T1000 (cell line): ENCODE results near the gene CELF6.
"Not testable (repeated sequence)": the region's sequence is repeated elsewhere in the genome, so short reads cannot be mapped to it uniquely, and the experiment has no call there.

ENCODE experiments used
- DNase-seq: peaks from one replicate; lab custom pipeline; 2025; ENCODE audit warnings: mixed read lengths; lab: John Stamatoyannopoulos, UW

CELF6 gene

GRCh38 chr15:72315706-72316370 lies 4.1 kb downstream of the CELF6 start:
- DNase-seq, result no peak

DNA sequence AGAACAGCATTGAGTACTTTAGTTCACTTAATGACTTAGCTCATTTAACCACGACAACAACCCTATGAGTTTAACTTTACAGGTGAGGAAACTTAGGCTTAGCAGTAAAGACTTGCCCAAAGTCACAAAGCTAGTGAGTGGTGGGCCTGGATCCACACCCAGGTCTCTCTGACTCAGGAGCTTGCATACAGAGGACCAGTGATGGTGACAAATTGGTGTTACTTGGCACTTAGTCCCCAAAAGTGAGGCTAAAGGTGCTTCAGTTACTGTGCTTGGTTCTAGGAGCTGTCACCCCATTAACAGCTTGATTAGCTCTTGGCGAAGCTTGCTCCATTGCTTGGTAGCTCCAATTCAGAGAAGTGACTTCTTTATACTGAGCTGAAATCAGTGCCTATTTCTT lies 6.1 kb downstream of the CELF6 start:
- no peak for DNase-seq

DNA sequence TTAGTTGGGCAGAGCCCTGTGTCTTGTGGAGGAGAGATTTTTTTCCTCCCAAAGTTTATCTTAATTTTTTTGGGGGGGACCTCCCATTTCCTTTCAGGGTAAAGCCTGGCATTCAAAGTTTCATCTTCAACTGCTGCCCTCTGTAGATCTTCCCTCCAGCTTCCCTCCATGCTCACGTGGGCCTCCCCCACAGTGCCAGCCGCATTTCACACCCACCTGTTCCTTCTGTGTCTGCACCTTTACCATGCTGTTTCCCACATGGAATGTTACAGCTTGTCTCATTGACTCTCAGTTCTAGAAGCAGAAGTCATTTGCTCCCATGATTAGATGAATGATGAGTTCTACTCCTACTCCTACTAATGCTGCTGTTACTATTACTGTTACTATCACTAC lies 6.5 kb downstream of the CELF6 start:
- DNase-seq, result no peak

DNA sequence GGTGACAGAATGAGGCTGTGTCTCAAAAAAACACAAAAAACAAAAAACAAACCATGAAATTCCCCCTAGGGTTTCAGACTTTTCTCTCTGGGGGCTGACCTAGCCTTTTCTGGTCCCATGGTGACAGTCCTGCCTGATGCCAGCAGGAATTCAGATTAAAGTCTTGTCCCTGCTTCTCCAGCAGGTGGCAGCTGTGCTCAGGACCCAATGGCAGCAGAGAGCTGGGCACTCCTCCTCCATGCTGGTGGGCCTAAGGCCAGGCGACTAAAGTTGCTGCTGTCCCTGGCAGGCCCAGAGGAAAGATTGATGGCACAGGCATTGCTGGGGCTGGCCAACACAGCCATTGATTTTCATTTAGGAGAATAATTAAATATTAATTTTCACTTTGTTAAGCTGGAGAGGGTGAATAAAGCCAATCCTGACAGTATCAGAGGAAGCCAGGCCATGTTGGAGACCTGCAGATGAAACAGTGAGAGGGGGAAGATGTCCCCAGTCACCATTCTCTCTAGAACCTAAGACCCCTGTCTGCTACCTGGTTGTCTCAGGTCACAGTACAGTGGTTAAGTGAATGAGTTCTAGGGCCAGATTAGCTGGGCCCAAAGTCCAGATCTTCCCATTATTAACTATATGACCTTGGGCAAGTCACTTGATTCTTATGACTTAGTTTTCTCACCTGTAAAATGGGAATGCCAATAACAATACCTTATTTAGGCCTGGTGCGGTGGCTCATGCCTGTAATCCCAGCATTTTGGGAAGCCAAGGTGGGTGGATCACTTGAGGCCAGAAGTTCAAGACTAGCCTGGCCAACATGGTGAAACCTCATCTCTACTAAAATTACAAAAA lies 7.1 kb downstream of the CELF6 start:
- DNase-seq, result no peak

DNA sequence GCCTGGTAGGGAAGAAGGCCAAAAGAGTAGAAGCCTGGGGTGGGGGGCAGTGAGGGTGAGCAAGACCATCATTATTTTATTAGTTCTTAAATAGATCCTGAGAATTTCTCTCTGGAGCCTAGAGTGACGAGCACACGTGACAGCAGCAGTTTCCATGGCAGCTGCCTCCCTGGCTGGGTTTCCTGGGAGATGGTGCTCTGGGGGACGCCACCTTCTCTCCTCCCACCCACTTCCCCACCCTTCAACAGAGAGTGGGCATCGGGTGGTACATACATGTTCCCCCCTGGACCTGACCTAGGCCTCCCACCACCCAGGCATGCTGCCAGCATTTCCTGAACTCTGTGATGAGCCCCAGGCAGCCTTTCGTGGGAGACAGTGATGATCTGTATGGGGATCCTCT lies 12.9 kb downstream of the CELF6 start:
- DNase-seq, result no peak

DNA sequence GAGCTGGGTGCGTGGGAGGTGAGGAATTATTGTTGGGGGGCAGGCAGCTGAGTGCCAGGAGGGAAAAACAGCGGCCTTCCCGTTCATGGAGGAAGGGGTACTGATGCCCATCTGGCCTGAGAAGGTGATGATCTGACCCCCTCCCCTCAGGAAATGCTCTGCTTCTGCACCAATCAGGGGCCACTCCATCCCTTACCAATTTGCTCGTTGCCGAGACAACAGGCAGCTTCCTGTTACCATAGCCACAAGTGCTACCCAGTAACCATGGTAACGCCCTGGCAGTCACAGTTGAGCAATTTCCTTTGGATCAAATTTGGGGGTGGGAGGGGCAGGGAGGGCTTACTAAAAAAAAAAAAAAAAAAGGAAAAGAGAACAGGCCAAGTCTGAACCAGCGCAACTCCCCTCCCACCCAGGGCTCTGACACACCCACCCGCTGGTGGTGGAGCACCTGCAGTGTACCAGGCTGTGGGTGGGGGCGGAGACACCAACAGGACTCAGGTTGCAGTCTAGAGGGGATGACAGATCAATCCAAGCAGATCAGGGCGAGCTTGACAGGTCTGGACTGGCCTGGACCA lies 13.7 kb downstream of the CELF6 start:
- no peak for DNase-seq

GRCh38 chr15:72304596-72304995 lies 15.4 kb downstream of the CELF6 start:
- DNase-seq, result no peak

GRCh38 chr15:72302955-72303354 lies 17.0 kb downstream of the CELF6 start:
- no peak for DNase-seq

- DNase-seq, result no peak
Measured at GRCh38 chr15:72289597-72290325, 30.2 kb downstream of the CELF6 start.

DNA sequence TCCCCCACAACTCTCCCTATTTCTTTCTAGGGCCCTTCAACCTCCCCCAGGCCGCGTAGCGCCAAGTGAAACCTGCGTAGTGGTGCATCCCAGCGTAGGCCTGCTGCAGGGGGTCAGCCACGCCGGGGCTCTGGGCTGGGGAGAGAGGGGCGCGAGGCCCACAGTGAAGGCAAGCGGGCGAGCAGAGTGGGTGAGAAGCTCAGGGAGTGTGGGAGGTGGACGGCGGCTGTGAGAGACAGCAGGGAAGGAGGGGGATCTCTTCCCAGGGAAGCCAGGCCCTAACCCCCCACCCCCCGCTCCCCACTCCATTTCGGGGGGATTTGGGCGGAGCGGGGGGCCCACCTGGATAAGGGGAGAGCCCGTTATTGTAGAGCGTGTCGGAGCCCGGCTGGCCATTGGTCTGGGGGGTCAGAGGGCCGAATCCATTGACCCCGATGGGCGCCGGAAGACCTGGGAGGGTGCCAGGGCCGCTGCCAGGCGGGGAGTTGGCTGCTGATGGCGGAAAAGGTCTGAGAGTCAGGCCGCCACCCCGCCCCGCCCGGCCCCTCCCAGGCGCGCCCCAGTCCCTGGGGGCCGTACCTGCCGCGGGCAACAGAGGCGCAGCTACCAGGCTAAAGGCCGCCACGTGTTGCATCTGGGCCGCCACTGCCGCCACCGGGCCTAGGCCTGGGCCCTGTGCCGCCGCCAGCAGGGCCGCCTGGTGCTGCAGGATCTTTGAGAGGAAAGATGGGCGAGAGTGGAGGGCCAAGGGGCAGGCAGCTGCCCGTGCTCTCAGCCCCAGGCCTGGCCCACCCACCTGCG lies 31.0 kb downstream of the CELF6 start:
- DNase-seq, result no peak

DNA sequence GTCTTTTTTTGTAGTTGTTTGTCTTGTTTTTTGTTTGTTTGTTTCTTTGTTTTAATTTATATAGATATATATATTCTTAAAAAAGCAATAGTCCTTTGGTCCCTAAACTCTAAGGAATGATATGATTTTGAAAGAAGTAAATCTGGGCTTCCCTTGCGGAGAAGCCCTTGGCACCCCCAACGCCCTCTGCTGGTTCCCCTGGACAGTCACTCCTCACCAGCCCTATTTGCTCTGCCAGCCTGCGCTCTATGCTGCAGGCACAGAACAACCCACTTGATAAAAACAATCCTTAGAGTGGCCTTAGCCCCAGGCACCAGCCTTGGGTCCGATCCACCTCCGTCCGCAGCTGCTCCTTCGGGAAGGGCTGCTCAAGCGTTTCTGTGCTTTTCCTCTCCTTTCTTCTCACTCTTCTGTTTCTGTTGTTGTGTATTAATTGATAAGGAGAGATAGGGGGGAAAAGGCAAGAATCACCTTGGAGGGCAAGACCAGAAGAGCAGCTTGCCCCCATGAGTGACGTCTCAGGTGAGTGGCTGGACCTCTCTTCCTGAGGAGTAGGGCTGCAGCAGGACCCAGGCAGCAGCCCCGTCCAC lies 33.9 kb downstream of the CELF6 start:
- DNase-seq, result no peak

GRCh38 chr15:72285402-72285801 lies 34.6 kb downstream of the CELF6 start:
- no peak for DNase-seq

DNA sequence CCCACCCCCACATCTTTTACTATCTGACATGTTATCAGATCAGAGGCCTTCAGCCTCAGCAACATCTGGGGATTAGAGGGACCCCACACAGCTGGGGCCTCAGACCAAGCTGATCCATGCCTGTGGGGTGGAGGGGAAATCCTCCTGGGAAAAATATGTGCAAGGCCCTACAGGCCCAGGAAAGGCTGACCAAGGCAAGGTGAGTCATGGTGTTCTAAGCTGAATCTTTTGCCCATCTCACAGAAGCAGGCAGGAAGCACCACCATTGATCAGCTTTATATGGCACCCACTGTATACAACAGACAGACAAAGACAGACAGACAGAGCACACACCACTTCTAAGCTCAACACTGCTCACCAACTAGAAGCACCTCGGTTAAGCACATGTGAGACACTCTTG lies 35.2 kb downstream of the CELF6 start:
- no peak for DNase-seq

DNA sequence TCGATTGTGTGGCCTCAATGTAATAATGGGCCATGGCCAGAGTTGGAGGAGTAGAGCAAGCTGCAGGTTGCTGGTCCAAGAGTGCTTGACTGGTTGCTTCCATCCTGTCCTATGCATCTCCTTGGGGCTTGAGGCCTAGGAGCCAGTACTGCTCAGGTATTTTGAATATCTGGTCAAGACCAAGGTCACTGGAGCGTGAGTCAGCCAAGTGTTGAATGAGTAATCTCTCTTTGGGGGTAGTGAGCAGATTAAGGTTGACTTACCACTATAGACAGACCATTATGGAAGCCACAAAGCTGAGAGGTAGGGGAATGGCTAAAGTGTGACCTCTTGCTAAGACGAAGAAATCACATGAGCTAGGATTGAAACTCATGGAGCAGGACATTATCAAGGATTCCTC lies 38.2 kb downstream of the CELF6 start:
- no peak for DNase-seq

DNA sequence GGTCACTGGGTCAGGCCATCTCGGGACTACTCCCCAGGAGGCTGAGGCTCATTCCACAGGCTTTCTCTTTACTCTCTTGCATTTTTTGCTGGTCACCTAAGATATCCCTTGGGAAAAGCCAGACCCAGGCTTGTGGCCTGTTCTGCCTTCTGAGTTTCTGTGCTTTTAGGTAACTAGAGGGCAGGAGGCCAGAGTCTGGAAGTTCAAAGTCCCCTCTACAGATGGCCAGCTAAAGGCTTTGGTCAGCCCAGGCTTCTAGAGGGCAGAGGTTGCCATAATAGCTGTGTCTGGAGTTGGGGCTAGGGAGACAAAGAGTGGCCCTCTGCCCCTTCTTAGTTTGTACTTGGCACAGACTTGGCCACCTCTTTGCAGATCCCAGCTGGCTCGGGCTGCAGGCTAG lies 39.2 kb downstream of the CELF6 start:
- no peak for DNase-seq

DNA sequence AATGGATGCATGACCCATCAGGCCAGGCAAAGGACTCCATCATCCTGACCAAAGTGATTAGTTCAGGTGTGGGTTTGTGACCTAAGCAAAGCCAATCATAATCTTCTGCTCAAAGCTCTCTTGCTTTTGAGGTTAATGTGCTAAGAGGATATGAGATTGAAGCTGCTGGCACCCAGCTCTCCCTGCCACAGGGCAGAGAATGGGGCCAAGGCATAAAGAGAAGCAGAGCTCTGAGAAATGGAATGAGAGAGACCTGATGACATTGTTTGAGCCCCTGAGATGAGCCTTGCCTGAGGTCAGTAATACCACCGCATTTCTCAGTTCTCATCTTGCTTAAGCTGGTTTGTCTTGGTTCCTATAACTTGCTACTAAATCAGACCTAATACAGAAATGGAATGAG lies 41.2 kb downstream of the CELF6 start:
- DNase-seq, result no peak

DNA sequence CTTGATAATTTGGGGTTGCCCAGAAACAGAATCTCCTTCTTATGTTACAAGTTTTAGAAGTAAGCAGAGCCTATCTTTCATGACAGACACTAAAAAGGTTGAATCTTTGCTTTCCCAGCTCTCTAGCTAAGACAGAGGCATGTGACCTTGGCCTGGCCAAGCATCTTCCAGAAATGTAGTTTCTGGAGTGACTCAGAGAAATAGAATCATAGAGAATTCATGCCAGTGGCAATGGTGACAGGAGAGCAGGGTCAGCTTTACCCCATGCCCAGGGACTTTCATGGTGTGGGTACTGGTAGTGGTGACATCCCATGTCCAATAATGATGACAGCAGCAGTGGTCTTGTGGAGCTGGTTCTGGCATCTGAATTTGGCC lies 43.6 kb downstream of the CELF6 start:
- no peak for DNase-seq

DNA sequence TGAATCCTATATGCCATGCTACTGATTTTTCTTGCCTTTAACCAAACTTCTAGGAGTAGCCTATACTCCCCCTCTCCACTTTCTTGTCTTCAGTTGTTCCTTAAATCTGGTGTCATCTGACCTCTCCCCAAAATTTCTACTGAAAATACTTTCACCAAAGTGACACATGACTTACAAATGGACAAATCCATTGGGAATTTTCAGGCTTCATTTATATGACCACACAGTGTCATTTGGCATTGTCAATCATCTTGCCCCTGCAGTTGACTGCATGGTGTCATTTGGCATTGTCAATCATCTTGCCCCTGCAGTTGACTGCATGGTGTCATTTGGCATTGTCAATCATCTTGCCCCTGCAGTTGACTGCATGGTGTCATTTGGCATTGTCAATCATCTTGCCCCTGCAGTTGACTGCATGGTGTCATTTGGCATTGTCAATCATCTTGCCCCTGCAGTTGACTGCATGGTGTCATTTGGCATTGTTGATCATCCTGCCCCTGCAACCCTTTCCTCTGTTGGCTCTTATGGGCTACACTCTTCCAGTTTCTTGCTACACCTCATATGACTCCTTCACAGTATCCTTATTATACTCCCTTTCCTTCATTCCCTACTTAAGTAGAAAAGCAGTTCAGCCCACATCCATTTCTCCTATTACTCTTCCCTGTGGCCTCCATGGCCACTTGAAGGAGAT lies 44.2 kb downstream of the CELF6 start:
- not testable (repeated sequence) for DNase-seq

GRCh38 chr15:72272997-72273352 lies 47.0 kb downstream of the CELF6 start:
- no peak for DNase-seq

GRCh38 chr15:72272213-72272996 lies 47.6 kb downstream of the CELF6 start, which contains the start of gene PARP6:
PARP6 (minus strand) TSS chr15:72272554; CDS start chr15:72267477, 5,077 bp downstream.
- peak; percentile 95 for DNase-seq
